ENCODE data around the gene ADAP2.

GRCh38 chr17:30992551-30992950 is 70.8 kb downstream of the ADAP2 start:
- TF ChIP-seq EZH2phosphoT487 (IDR thresholded peaks at IDR 0.05; ENCODE audit: unreplicated experiment), result no peak
- TF ChIP-seq, protein P1, sequence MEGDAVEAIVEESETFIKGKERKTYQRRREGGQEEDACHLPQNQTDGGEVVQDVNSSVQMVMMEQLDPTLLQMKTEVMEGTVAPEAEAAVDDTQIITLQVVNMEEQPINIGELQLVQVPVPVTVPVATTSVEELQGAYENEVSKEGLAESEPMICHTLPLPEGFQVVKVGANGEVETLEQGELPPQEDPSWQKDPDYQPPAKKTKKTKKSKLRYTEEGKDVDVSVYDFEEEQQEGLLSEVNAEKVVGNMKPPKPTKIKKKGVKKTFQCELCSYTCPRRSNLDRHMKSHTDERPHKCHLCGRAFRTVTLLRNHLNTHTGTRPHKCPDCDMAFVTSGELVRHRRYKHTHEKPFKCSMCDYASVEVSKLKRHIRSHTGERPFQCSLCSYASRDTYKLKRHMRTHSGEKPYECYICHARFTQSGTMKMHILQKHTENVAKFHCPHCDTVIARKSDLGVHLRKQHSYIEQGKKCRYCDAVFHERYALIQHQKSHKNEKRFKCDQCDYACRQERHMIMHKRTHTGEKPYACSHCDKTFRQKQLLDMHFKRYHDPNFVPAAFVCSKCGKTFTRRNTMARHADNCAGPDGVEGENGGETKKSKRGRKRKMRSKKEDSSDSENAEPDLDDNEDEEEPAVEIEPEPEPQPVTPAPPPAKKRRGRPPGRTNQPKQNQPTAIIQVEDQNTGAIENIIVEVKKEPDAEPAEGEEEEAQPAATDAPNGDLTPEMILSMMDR (conservative IDR thresholded peaks at IDR 0.05; ENCODE audit: low read depth in 2 of 2), result peak; percentile 55 to 56
- TF ChIP-seq POLR2AphosphoS5 (IDR thresholded peaks at IDR 0.05; ENCODE audit: low read depth), result no peak
- TF ChIP-seq, protein P2, sequence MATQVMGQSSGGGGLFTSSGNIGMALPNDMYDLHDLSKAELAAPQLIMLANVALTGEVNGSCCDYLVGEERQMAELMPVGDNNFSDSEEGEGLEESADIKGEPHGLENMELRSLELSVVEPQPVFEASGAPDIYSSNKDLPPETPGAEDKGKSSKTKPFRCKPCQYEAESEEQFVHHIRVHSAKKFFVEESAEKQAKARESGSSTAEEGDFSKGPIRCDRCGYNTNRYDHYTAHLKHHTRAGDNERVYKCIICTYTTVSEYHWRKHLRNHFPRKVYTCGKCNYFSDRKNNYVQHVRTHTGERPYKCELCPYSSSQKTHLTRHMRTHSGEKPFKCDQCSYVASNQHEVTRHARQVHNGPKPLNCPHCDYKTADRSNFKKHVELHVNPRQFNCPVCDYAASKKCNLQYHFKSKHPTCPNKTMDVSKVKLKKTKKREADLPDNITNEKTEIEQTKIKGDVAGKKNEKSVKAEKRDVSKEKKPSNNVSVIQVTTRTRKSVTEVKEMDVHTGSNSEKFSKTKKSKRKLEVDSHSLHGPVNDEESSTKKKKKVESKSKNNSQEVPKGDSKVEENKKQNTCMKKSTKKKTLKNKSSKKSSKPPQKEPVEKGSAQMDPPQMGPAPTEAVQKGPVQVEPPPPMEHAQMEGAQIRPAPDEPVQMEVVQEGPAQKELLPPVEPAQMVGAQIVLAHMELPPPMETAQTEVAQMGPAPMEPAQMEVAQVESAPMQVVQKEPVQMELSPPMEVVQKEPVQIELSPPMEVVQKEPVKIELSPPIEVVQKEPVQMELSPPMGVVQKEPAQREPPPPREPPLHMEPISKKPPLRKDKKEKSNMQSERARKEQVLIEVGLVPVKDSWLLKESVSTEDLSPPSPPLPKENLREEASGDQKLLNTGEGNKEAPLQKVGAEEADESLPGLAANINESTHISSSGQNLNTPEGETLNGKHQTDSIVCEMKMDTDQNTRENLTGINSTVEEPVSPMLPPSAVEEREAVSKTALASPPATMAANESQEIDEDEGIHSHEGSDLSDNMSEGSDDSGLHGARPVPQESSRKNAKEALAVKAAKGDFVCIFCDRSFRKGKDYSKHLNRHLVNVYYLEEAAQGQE (IDR thresholded peaks at IDR 0.05; ENCODE audit: unreplicated experiment), result no peak
- no peak for TF ChIP-seq ZNF114 (CRISPR knock-in tag; IDR thresholded peaks at IDR 0.05)

Data from GM23338 (cell line).